Parathyroid adenoma (tissue), 2 donors: ENCODE data around the gene COPZ1.
A peak's percentile ranks its signal among the peaks of the same experiment; 100 is the strongest.

Source experiments
- H2AFZ ChIP-seq: fragments of 300-600 bp; sonication (generic); one replicate; pipeline ENCODE4 v1.7.0; 2017; ENCODE audit warnings: antibody characterized with exemption, mild to moderate bottlenecking
- H3K27ac ChIP-seq: fragments of 300-600 bp; sonication (generic); one replicate; pipeline ENCODE4 v1.7.0; 2017
- H3K27me3 ChIP-seq: fragments of 300-600 bp; sonication (generic); one replicate; pipeline ENCODE4 v1.7.0; 2017; ENCODE audit warnings: low read length; ENCODE audit not compliant: control insufficient read depth, insufficient read depth
- H3K36me3 ChIP-seq: fragments of 300-600 bp; sonication (generic); one replicate; pipeline ENCODE4 v1.7.0; 2017; ENCODE audit warnings: low read length; ENCODE audit not compliant: control insufficient read depth, insufficient read depth
- H3K4me1 ChIP-seq: fragments of 300-600 bp; sonication (generic); one replicate; pipeline ENCODE4 v1.7.0; 2017; ENCODE audit warnings: control low read depth
- H3K4me2 ChIP-seq: fragments of 300-600 bp; sonication (generic); one replicate; pipeline ENCODE4 v1.7.0; 2017; ENCODE audit warnings: low read length
- H3K4me3 ChIP-seq: fragments of 300-600 bp; sonication (generic); one replicate; pipeline ENCODE4 v1.7.0; 2017; ENCODE audit warnings: low read depth, low read length
- H3K79me2 ChIP-seq: fragments of 300-600 bp; sonication (generic); one replicate; pipeline ENCODE4 v1.7.0; 2017; ENCODE audit warnings: control low read depth
- H3K9ac ChIP-seq: fragments of 300-600 bp; sonication (generic); one replicate; pipeline ENCODE4 v1.7.0; 2017; ENCODE audit warnings: mild to moderate bottlenecking
- H3K9me3 ChIP-seq: fragments of 300-600 bp; sonication (generic); one replicate; pipeline ENCODE4 v1.7.0; 2017; ENCODE audit warnings: low read length; ENCODE audit not compliant: control insufficient read depth
- CTCF ChIP-seq: fragments of 300-600 bp; sonication (generic); IDR thresholded peaks from one replicate; pipeline ENCODE4 v1.7.0; 2017; ENCODE audit warnings: antibody characterized with exemption, mild to moderate bottlenecking
- donor health status: primary hyperparathyroidism.

The COPZ1 gene

GRCh38 chr12:54395545-54395944 lies 70.6 kb downstream of the COPZ1 start:
- Histone ChIP-seq H2AFZ (no peak overlapping the region), H3K79me2 (no peaks in the 10 kb centered on the region), H3K27ac (no peak overlapping the region), H3K27me3 (no peaks in the 10 kb centered on the region), H3K9me3 (no peaks in the 10 kb centered on the region), H3K4me1 (no peaks in the 10 kb centered on the region), H3K36me3 (no peaks in the 10 kb centered on the region), H3K4me3 (no peak overlapping the region), H3K4me2 (no peak overlapping the region), H3K9ac (no peak overlapping the region)
- TF ChIP-seq CTCF, result no peak

GRCh38 chr12:54397157-54397556 lies 72.2 kb downstream of the COPZ1 start:
- no peak overlapping the region for H2AFZ ChIP-seq
- no peaks in the 10 kb centered on the region for H3K9me3 ChIP-seq
- no peak overlapping the region for H3K4me2 ChIP-seq
- TF ChIP-seq CTCF, result no peak
- no peak overlapping the region for H3K27ac ChIP-seq
- H3K9ac ChIP-seq, result no peak overlapping the region
- no peak overlapping the region for H3K4me3 ChIP-seq
- H3K36me3 ChIP-seq, result no peaks in the 10 kb centered on the region
- no peaks in the 10 kb centered on the region for H3K4me1 ChIP-seq
- H3K27me3 ChIP-seq, result no peaks in the 10 kb centered on the region
- no peaks in the 10 kb centered on the region for H3K79me2 ChIP-seq

GRCh38 chr12:54398218-54398617 lies 73.3 kb downstream of the COPZ1 start:
- no peak overlapping the region for H3K4me2 ChIP-seq
- no peak overlapping the region for H3K4me3 ChIP-seq
- H3K79me2 ChIP-seq, result no peaks in the 10 kb centered on the region
- no peak overlapping the region for H3K9ac ChIP-seq
- H3K4me1 ChIP-seq, result no peaks in the 10 kb centered on the region
- no peak overlapping the region for H3K27ac ChIP-seq
- H3K36me3 ChIP-seq, result no peaks in the 10 kb centered on the region
- TF ChIP-seq CTCF, result no peak
- no peaks in the 10 kb centered on the region for H3K9me3 ChIP-seq
- no peaks in the 10 kb centered on the region for H3K27me3 ChIP-seq
- no peak overlapping the region for H2AFZ ChIP-seq

- H3K27me3 ChIP-seq, result no peaks in the 10 kb centered on the region
- H3K9ac ChIP-seq, result no peak overlapping the region
- no peak overlapping the region for H3K4me2 ChIP-seq
- no peak overlapping the region for H2AFZ ChIP-seq
- H3K4me1 ChIP-seq, result no peaks in the 10 kb centered on the region
- peak; percentile 100 for TF ChIP-seq CTCF
- no peaks in the 10 kb centered on the region for H3K79me2 ChIP-seq
- no peak overlapping the region for H3K27ac ChIP-seq
- H3K36me3 ChIP-seq, result no peaks in the 10 kb centered on the region
- no peaks in the 10 kb centered on the region for H3K9me3 ChIP-seq
- no peak overlapping the region for H3K4me3 ChIP-seq
Measured at GRCh38 chr12:54398995-54399793, 74.3 kb downstream of the COPZ1 start.

- Histone ChIP-seq H3K9ac (no peak overlapping the region), H2AFZ (no peak overlapping the region), H3K27me3 (no peaks in the 10 kb centered on the region), H3K4me2 (no peak overlapping the region), H3K4me1 (no peaks in the 10 kb centered on the region), H3K27ac (no peak overlapping the region), H3K4me3 (no peak overlapping the region), H3K79me2 (no peaks in the 10 kb centered on the region), H3K9me3 (no peaks in the 10 kb centered on the region), H3K36me3 (no peaks in the 10 kb centered on the region)
- no peak for TF ChIP-seq CTCF
Measured at GRCh38 chr12:54401119-54401518, 76.2 kb downstream of the COPZ1 start.
